ENCODE measurements around the gene TCP11L2. TPM values are rescaled to one million over a fixed set of nuclear protein-coding genes. Genes with fewer than 3 reads are reported as not detected.

TCP11L2 gene
- polyA plus RNA-seq, 3 donors, result 23.5 to 37.3 (median 35.8) TPM

- H3K9me3 ChIP-seq (replicated peaks in 1 of 2; ENCODE audit: control insufficient read depth in 1 of 2, insufficient read depth in 1 of 2, low read length in 2 of 2), result no peaks in the 10 kb centered on the region
- Mint-ChIP-seq H3K4me3 (peak overlapping the region; percentile 86 to 92), H3K9me3 (no peaks in the 10 kb centered on the region), H3K27me3 (ENCODE audit: low read depth in 3 of 3) (no peaks in the 10 kb centered on the region), H3K4me1 (peaks cover 52% of the 10 kb centered on the region), H3K27ac (peak overlapping the region; percentile 98 to 100 (median 99)), H3K36me3 (peaks cover 9 to 19% of the 10 kb centered on the region in 2 donors)
- intact Hi-C loops (cut with micrococcal nuclease), result loop anchor here (5.0 kb wide), 4 partner anchors 34 to 76 kb away; partner anchors contain the start of genes CKAP4 (in 2 of the 2) and POLR3B (in 2 of the 2)
- TF ChIP-seq CTCF (IDR thresholded peaks at IDR 0.05), result no peak
- H3K4me3 ChIP-seq (replicated peaks in 1 of 3; ENCODE audit: low read depth in 2 of 3, low read length in 3 of 3), result peak overlapping the region; percentile 50 to 87 (median 86)
- peaks cover 41 to 48% of the 10 kb centered on the region in 2 donors for H3K4me1 ChIP-seq (ENCODE audit: control insufficient read depth in 1 of 2, insufficient read depth in 2 of 2, low read length in 2 of 2)
- WGBS (ENCODE audit: insufficient coverage), result 0% methylated on average over 13 of the region's 28 CpGs
- peak overlapping the region; percentile 86 to 98 for H3K27ac ChIP-seq (ENCODE audit: low read depth in 1 of 2, low read length in 2 of 2)
- no peaks in the 10 kb centered on the region for H3K27me3 ChIP-seq (ENCODE audit: control insufficient read depth in 2 of 2, insufficient read depth in 2 of 2, low read length in 2 of 2)
- peaks cover 23% of the 10 kb centered on the region for H3K79me2 ChIP-seq (ENCODE audit: insufficient read depth, low read length)
- H3K9ac ChIP-seq (ENCODE audit: insufficient read depth, low read length, poor library complexity, severe bottlenecking), result peak overlapping the region; percentile 92
- H3K36me3 ChIP-seq (replicated peaks in 1 of 2; ENCODE audit: control insufficient read depth in 1 of 2, insufficient read depth in 2 of 2, low read length in 2 of 2), result peaks cover 6 to 10% of the 10 kb centered on the region in 2 donors
- H4K20me1 ChIP-seq (ENCODE audit: insufficient read depth, low read length), result peaks cover 6% of the 10 kb centered on the region
- peak overlapping the region; percentile 70 for H2AFZ ChIP-seq (ENCODE audit: insufficient read depth, low read depth, low read length, poor library complexity, severe bottlenecking)
- DNase-seq, result peak; percentile 79 to 92 (median 86)
- peak overlapping the region; percentile 79 for H3K4me2 ChIP-seq (replicated peaks; ENCODE audit: extremely low read depth, low read length, poor library complexity, severe bottlenecking)
These were observed 778 bp downstream of the TCP11L2 start for GRCh38 chr12:106303202-106303820.

GRCh38 chr12:106304001-106304421, 1.5 kb downstream of the TCP11L2 start:
- H3K36me3 ChIP-seq (replicated peaks in 1 of 2; ENCODE audit: control insufficient read depth in 1 of 2, insufficient read depth in 2 of 2, low read length in 2 of 2), result peaks cover 6 to 10% of the 10 kb centered on the region in 2 donors
- TF ChIP-seq CTCF (IDR thresholded peaks at IDR 0.05), result no peak
- peak overlapping the region; percentile 79 for H3K4me2 ChIP-seq (replicated peaks; ENCODE audit: extremely low read depth, low read length, poor library complexity, severe bottlenecking)
- DNase-seq, result no peak
- 47% methylated on average over 2 of the region's 5 CpGs for WGBS (ENCODE audit: insufficient coverage)
- H3K4me1 Mint-ChIP-seq, result peaks cover 59% of the 10 kb centered on the region
- no peaks in the 10 kb centered on the region for H3K27me3 Mint-ChIP-seq (ENCODE audit: low read depth in 3 of 3)
- intact Hi-C loops (cut with micrococcal nuclease), result loop anchor here (5.0 kb wide), 4 partner anchors 33 to 77 kb away; partner anchors contain the start of genes CKAP4 (in 2 of the 2) and POLR3B (in 2 of the 2)
- no peaks in the 10 kb centered on the region for H3K9me3 Mint-ChIP-seq
- peak overlapping the region; percentile 1 to 98 for H3K27ac ChIP-seq (ENCODE audit: low read depth in 1 of 2, low read length in 2 of 2)
- H3K79me2 ChIP-seq (ENCODE audit: insufficient read depth, low read length), result peaks cover 23% of the 10 kb centered on the region
- peak overlapping the region in 1 of 3 experiments; percentile 86 for H3K4me3 ChIP-seq (replicated peaks in 1 of 3; ENCODE audit: low read depth in 2 of 3, low read length in 3 of 3)
- peaks cover 11 to 24% of the 10 kb centered on the region in 2 donors for H3K36me3 Mint-ChIP-seq
- no peak overlapping the region for H2AFZ ChIP-seq (ENCODE audit: insufficient read depth, low read depth, low read length, poor library complexity, severe bottlenecking)
- H3K27ac Mint-ChIP-seq, result peak overlapping the region; percentile 14 to 100 (median 99)
- H3K4me1 ChIP-seq (ENCODE audit: control insufficient read depth in 1 of 2, insufficient read depth in 2 of 2, low read length in 2 of 2), result peaks cover 47 to 52% of the 10 kb centered on the region in 2 donors
- H3K9ac ChIP-seq (ENCODE audit: insufficient read depth, low read length, poor library complexity, severe bottlenecking), result no peak overlapping the region
- peaks cover 8% of the 10 kb centered on the region for H4K20me1 ChIP-seq (ENCODE audit: insufficient read depth, low read length)
- peak overlapping the region; percentile 86 to 92 for H3K4me3 Mint-ChIP-seq
- H3K9me3 ChIP-seq (replicated peaks in 1 of 2; ENCODE audit: control insufficient read depth in 1 of 2, insufficient read depth in 1 of 2, low read length in 2 of 2), result no peaks in the 10 kb centered on the region
- H3K27me3 ChIP-seq (ENCODE audit: control insufficient read depth in 2 of 2, insufficient read depth in 2 of 2, low read length in 2 of 2), result no peaks in the 10 kb centered on the region

Data from CD14-positive monocyte (primary cell).